ENCODE data around the gene C1QC.

Gene C1QC

GRCh38 chr1:22637907-22638445, 5.5 kb upstream of the C1QC start:
- Histone ChIP-seq H3K4me3 (ENCODE audit: low read length) (no peak overlapping the region), H3K9ac (ENCODE audit: low read length) (no peak overlapping the region), H3K9me3 (ENCODE audit: control insufficient read depth, low read depth, low read length) (no peaks in the 10 kb centered on the region), H3K27me3 (ENCODE audit: control insufficient read depth, insufficient read depth, low read length) (no peaks in the 10 kb centered on the region), H3K36me3 (ENCODE audit: control insufficient read depth, low read depth, low read length) (no peaks in the 10 kb centered on the region), H3K27ac (ENCODE audit: low read length) (no peak overlapping the region), H3K4me1 (ENCODE audit: control insufficient read depth, low read depth, low read length) (no peaks in the 10 kb centered on the region)

GRCh38 chr1:22638476-22639234, 4.8 kb upstream of the C1QC start:
- Histone ChIP-seq H3K4me1 (ENCODE audit: control insufficient read depth, low read depth, low read length) (no peaks in the 10 kb centered on the region), H3K9ac (ENCODE audit: low read length) (no peak overlapping the region), H3K27ac (ENCODE audit: low read length) (no peak overlapping the region), H3K4me3 (ENCODE audit: low read length) (no peak overlapping the region), H3K9me3 (ENCODE audit: control insufficient read depth, low read depth, low read length) (no peaks in the 10 kb centered on the region), H3K27me3 (ENCODE audit: control insufficient read depth, insufficient read depth, low read length) (no peaks in the 10 kb centered on the region), H3K36me3 (ENCODE audit: control insufficient read depth, low read depth, low read length) (no peaks in the 10 kb centered on the region)

GRCh38 chr1:22639286-22639685, 4.1 kb upstream of the C1QC start:
- H3K27ac ChIP-seq (ENCODE audit: low read length): no peak overlapping the region
- H3K9me3 ChIP-seq (ENCODE audit: control insufficient read depth, low read depth, low read length): no peaks in the 10 kb centered on the region
- H3K4me3 ChIP-seq (ENCODE audit: low read length): no peak overlapping the region
- H3K36me3 ChIP-seq (ENCODE audit: control insufficient read depth, low read depth, low read length): no peaks in the 10 kb centered on the region
- H3K27me3 ChIP-seq (ENCODE audit: control insufficient read depth, insufficient read depth, low read length): no peaks in the 10 kb centered on the region
- no peak overlapping the region for H3K9ac ChIP-seq (ENCODE audit: low read length)
- H3K4me1 ChIP-seq (ENCODE audit: control insufficient read depth, low read depth, low read length): no peaks in the 10 kb centered on the region

- H3K4me1 ChIP-seq (ENCODE audit: control insufficient read depth, low read depth, low read length): no peaks in the 10 kb centered on the region
- H3K9ac ChIP-seq (ENCODE audit: low read length): no peak overlapping the region
- H3K36me3 ChIP-seq (ENCODE audit: control insufficient read depth, low read depth, low read length): no peaks in the 10 kb centered on the region
- H3K9me3 ChIP-seq (ENCODE audit: control insufficient read depth, low read depth, low read length): no peaks in the 10 kb centered on the region
- H3K27me3 ChIP-seq (ENCODE audit: control insufficient read depth, insufficient read depth, low read length): no peaks in the 10 kb centered on the region
- H3K27ac ChIP-seq (ENCODE audit: low read length): no peak overlapping the region
- no peak overlapping the region for H3K4me3 ChIP-seq (ENCODE audit: low read length)
Measured at GRCh38 chr1:22641247-22641646, 2.2 kb upstream of the C1QC start.

- no peaks in the 10 kb centered on the region for H3K36me3 ChIP-seq (ENCODE audit: control insufficient read depth, low read depth, low read length)
- H3K27ac ChIP-seq (ENCODE audit: low read length): no peak overlapping the region
- H3K4me3 ChIP-seq (ENCODE audit: low read length): no peak overlapping the region
- H3K9me3 ChIP-seq (ENCODE audit: control insufficient read depth, low read depth, low read length): no peaks in the 10 kb centered on the region
- H3K4me1 ChIP-seq (ENCODE audit: control insufficient read depth, low read depth, low read length): no peaks in the 10 kb centered on the region
- no peak overlapping the region for H3K9ac ChIP-seq (ENCODE audit: low read length)
- H3K27me3 ChIP-seq (ENCODE audit: control insufficient read depth, insufficient read depth, low read length): no peaks in the 10 kb centered on the region
Measured at GRCh38 chr1:22641906-22642636, 1.4 kb upstream of the C1QC start.

GRCh38 chr1:22643928-22644327, 495 bp downstream of the C1QC start:
- Histone ChIP-seq H3K27ac (ENCODE audit: low read length) (no peak overlapping the region), H3K27me3 (ENCODE audit: control insufficient read depth, insufficient read depth, low read length) (no peaks in the 10 kb centered on the region), H3K9ac (ENCODE audit: low read length) (no peak overlapping the region), H3K4me1 (ENCODE audit: control insufficient read depth, low read depth, low read length) (no peaks in the 10 kb centered on the region), H3K9me3 (ENCODE audit: control insufficient read depth, low read depth, low read length) (no peaks in the 10 kb centered on the region), H3K36me3 (ENCODE audit: control insufficient read depth, low read depth, low read length) (no peaks in the 10 kb centered on the region), H3K4me3 (ENCODE audit: low read length) (no peak overlapping the region)

GRCh38 chr1:22645931-22646330, 2.5 kb downstream of the C1QC start:
- Histone ChIP-seq H3K36me3 (ENCODE audit: control insufficient read depth, low read depth, low read length) (no peaks in the 10 kb centered on the region), H3K4me3 (ENCODE audit: low read length) (no peak overlapping the region), H3K27ac (ENCODE audit: low read length) (no peak overlapping the region), H3K4me1 (ENCODE audit: control insufficient read depth, low read depth, low read length) (no peaks in the 10 kb centered on the region), H3K9ac (ENCODE audit: low read length) (no peak overlapping the region), H3K9me3 (ENCODE audit: control insufficient read depth, low read depth, low read length) (no peaks in the 10 kb centered on the region), H3K27me3 (ENCODE audit: control insufficient read depth, insufficient read depth, low read length) (no peaks in the 10 kb centered on the region)

- H3K4me3 ChIP-seq (ENCODE audit: low read length): no peak overlapping the region
- no peaks in the 10 kb centered on the region for H3K27me3 ChIP-seq (ENCODE audit: control insufficient read depth, insufficient read depth, low read length)
- H3K4me1 ChIP-seq (ENCODE audit: control insufficient read depth, low read depth, low read length): no peaks in the 10 kb centered on the region
- H3K9me3 ChIP-seq (ENCODE audit: control insufficient read depth, low read depth, low read length): no peaks in the 10 kb centered on the region
- no peak overlapping the region for H3K27ac ChIP-seq (ENCODE audit: low read length)
- H3K9ac ChIP-seq (ENCODE audit: low read length): no peak overlapping the region
- no peaks in the 10 kb centered on the region for H3K36me3 ChIP-seq (ENCODE audit: control insufficient read depth, low read depth, low read length)
Measured at GRCh38 chr1:22646384-22646783, 3.0 kb downstream of the C1QC start.

GRCh38 chr1:22650089-22650693, 6.8 kb downstream of the C1QC start:
- Histone ChIP-seq H3K9ac (ENCODE audit: low read length) (no peak overlapping the region), H3K27ac (ENCODE audit: low read length) (no peak overlapping the region), H3K36me3 (ENCODE audit: control insufficient read depth, low read depth, low read length) (no peaks in the 10 kb centered on the region), H3K27me3 (ENCODE audit: control insufficient read depth, insufficient read depth, low read length) (no peaks in the 10 kb centered on the region), H3K9me3 (ENCODE audit: control insufficient read depth, low read depth, low read length) (no peaks in the 10 kb centered on the region), H3K4me3 (ENCODE audit: low read length) (no peak overlapping the region), H3K4me1 (ENCODE audit: control insufficient read depth, low read depth, low read length) (no peaks in the 10 kb centered on the region)

GRCh38 chr1:22651941-22652856, 8.8 kb downstream of the C1QC start:
- H3K4me1 ChIP-seq (ENCODE audit: control insufficient read depth, low read depth, low read length): no peaks in the 10 kb centered on the region
- no peak overlapping the region for H3K27ac ChIP-seq (ENCODE audit: low read length)
- H3K27me3 ChIP-seq (ENCODE audit: control insufficient read depth, insufficient read depth, low read length): no peaks in the 10 kb centered on the region
- no peak overlapping the region for H3K9ac ChIP-seq (ENCODE audit: low read length)
- no peaks in the 10 kb centered on the region for H3K9me3 ChIP-seq (ENCODE audit: control insufficient read depth, low read depth, low read length)
- no peaks in the 10 kb centered on the region for H3K36me3 ChIP-seq (ENCODE audit: control insufficient read depth, low read depth, low read length)
- H3K4me3 ChIP-seq (ENCODE audit: low read length): no peak overlapping the region

- H3K27me3 ChIP-seq (ENCODE audit: control insufficient read depth, insufficient read depth, low read length): no peaks in the 10 kb centered on the region
Measured at GRCh38 chr1:22652881-22653316, 9.5 kb downstream of the C1QC start, which contains the start of gene C1QB. Gene C1QB, plus strand, starts transcription at chr1:22653236. Its CDS starts 6,227 bp downstream, at chr1:22659463.

More at GRCh38 chr1:22652881-22653316, 9.5 kb downstream of the C1QC start, which contains the start of gene C1QB:
- Histone ChIP-seq H3K4me1 (ENCODE audit: control insufficient read depth, low read depth, low read length) (no peaks in the 10 kb centered on the region), H3K27ac (ENCODE audit: low read length) (no peak within 1 kb of the TSS), H3K4me3 (ENCODE audit: low read length) (no peak within 1 kb of the TSS), H3K36me3 (ENCODE audit: control insufficient read depth, low read depth, low read length) (no peaks in the 10 kb centered on the region), H3K9ac (ENCODE audit: low read length) (no peak within 1 kb of the TSS), H3K9me3 (ENCODE audit: control insufficient read depth, low read depth, low read length) (no peaks in the 10 kb centered on the region)

All from iPS-18a (cell line).